SH-SY5Y (cell line): ENCODE measurements around the gene TOR2A.

Source experiments
- GATA2 ChIP-seq: IDR thresholded peaks from 2 replicates; pipeline ENCODE4 v1.6.1; 2011; ENCODE audit warnings: mild to moderate bottlenecking, low read depth, low read length
- GATA3 ChIP-seq: IDR thresholded peaks from 2 replicates; pipeline ENCODE4 v1.6.1; 2011; ENCODE audit warnings: low read depth, mild to moderate bottlenecking, low read length, moderate library complexity

- TF ChIP-seq GATA2 (no peak), GATA3 (no peak)
These were observed 42.0 kb downstream of the TOR2A start for GRCh38 chr9:127693143-127693542.
